GM23338 (cell line): ENCODE results near the gene NR4A2. TPM values are rescaled to one million over a fixed set of nuclear protein-coding genes. Genes with fewer than 3 reads are reported as not detected.

ENCODE experiments used
- ATAC-seq: fragments of 200-7000 bp; cut with Tn5 transposase; 3 replicates; pipeline ENCODE4 v1.9.1; 2020
- DNase-seq: peaks from one replicate; pipeline ENCODE4 v3.0.0-alpha.2; 2015; ENCODE audit warnings: low spot score
- H2AFZ ChIP-seq: fragments of 200-600 bp; sonication (generic); 2 replicates; pipeline ENCODE4 v1.8.0; 2016; ENCODE audit warnings: antibody characterized with exemption, mild to moderate bottlenecking, moderate library complexity
- H3F3A ChIP-seq: fragments of 200-600 bp; sonication (generic); replicated peaks from 2 replicates; pipeline ENCODE4 v1.8.0; 2017; ENCODE audit warnings: antibody characterized with exemption, mixed run types, low read depth
- H3K27ac ChIP-seq: fragments of 200-600 bp; sonication (generic); 2 replicates; pipeline ENCODE4 v1.6.1; 2016; ENCODE audit warnings: low read depth
- H3K27me3 ChIP-seq: fragments of 200-600 bp; sonication (generic); 2 replicates; pipeline ENCODE4 v1.8.0; 2016; ENCODE audit warnings: mild to moderate bottlenecking, mixed run types, moderate library complexity; ENCODE audit not compliant: insufficient read depth
- H3K36me3 ChIP-seq: fragments of 200-600 bp; sonication (generic); 2 replicates; pipeline ENCODE4 v1.8.0; 2016; ENCODE audit warnings: mild to moderate bottlenecking; ENCODE audit not compliant: insufficient read depth
- H3K4me1 ChIP-seq: fragments of 200-600 bp; sonication (generic); 2 replicates; pipeline ENCODE4 v1.8.0; 2016; ENCODE audit warnings: mild to moderate bottlenecking, moderate library complexity; ENCODE audit not compliant: insufficient read depth
- H3K4me2 ChIP-seq: fragments of 200-600 bp; sonication (generic); 2 replicates; pipeline ENCODE4 v1.7.1; 2017; ENCODE audit warnings: mixed run types
- H3K4me3 ChIP-seq: fragments of 200-600 bp; sonication (generic); 2 replicates; pipeline ENCODE4 v1.6.1; 2016; ENCODE audit warnings: mixed run types
- H3K79me2 ChIP-seq: fragments of 200-600 bp; sonication (generic); replicated peaks from 2 replicates; pipeline ENCODE4 v1.8.0; 2017; ENCODE audit warnings: mild to moderate bottlenecking; ENCODE audit not compliant: insufficient read depth
- H3K9me2 ChIP-seq: fragments of 200-600 bp; sonication (generic); 2 replicates; pipeline ENCODE4 v1.8.0; 2017; ENCODE audit not compliant: insufficient read depth
- H4K20me1 ChIP-seq: fragments of 200-600 bp; sonication (generic); replicated peaks from 2 replicates; pipeline ENCODE4 v1.8.0; 2017; ENCODE audit warnings: mild to moderate bottlenecking; ENCODE audit not compliant: insufficient read depth
- H3K27ac Mint-ChIP-seq: 2 replicates; pipeline ENCODE4 v1.8.0; 2020; ENCODE audit warnings: inconsistent platforms, mild to moderate bottlenecking, moderate library complexity, mixed read lengths
- H3K27me3 Mint-ChIP-seq: 3 replicates; pipeline ENCODE4 v1.8.0; 2022; ENCODE audit warnings: low read depth, mild to moderate bottlenecking, moderate library complexity, mixed read lengths, inconsistent platforms; ENCODE audit not compliant: insufficient read depth, poor library complexity
- H3K36me3 Mint-ChIP-seq: 3 replicates; pipeline ENCODE4 v1.8.0; 2021; ENCODE audit warnings: low read depth, mild to moderate bottlenecking, inconsistent platforms, moderate library complexity, mixed read lengths
- H3K4me1 Mint-ChIP-seq: 3 replicates; pipeline ENCODE4 v1.8.0; 2020; ENCODE audit warnings: mild to moderate bottlenecking, inconsistent platforms, mixed read lengths
- H3K4me3 Mint-ChIP-seq: 3 replicates; pipeline ENCODE4 v1.8.0; 2021; ENCODE audit warnings: moderate library complexity, mild to moderate bottlenecking, inconsistent platforms, mixed read lengths
- H3K9me3 Mint-ChIP-seq: 3 replicates; pipeline ENCODE4 v1.8.0; 2020; ENCODE audit warnings: moderate library complexity, mild to moderate bottlenecking, inconsistent platforms, mixed read lengths
- CREB1 ChIP-seq: fragments of 250-450 bp; sonication (Bioruptor Pico); IDR thresholded peaks from 2 replicates; pipeline ENCODE4 v1.5.0; 2020; ENCODE audit warnings: low read depth, mild to moderate bottlenecking, moderate library complexity
- CTCF ChIP-seq, 2 experiments: fragments of 200-600 bp in 1 of 2; sonication (generic) in 1 of 2; conservative IDR thresholded peaks; 2 replicates each; pipeline versions ENCODE4 v1.5.1 to v1.6.1; 2016 to 2017; ENCODE audit warnings: antibody characterized with exemption in 2 of 2, low read depth in 2 of 2, mild to moderate bottlenecking in 2 of 2, moderate library complexity in 1 of 2
- ETS1 ChIP-seq: IDR thresholded peaks from 2 replicates; pipeline ENCODE4 v1.6.1; 2016; ENCODE audit warnings: antibody characterized with exemption
- EZH2 ChIP-seq: fragments of 200-600 bp; sonication (generic); IDR thresholded peaks from one replicate; pipeline ENCODE4 v1.8.0; 2017; ENCODE audit warnings: antibody characterized with exemption, mild to moderate bottlenecking, low read depth; ENCODE audit not compliant: unreplicated experiment
- EZH2phosphoT487 ChIP-seq: fragments of 200-600 bp; sonication (generic); IDR thresholded peaks from one replicate; pipeline ENCODE4 v1.8.1; 2018; ENCODE audit warnings: antibody characterized with exemption; ENCODE audit not compliant: unreplicated experiment
- JUNB ChIP-seq: IDR thresholded peaks from one replicate; pipeline ENCODE4 v1.6.1; 2016; ENCODE audit warnings: antibody characterized with exemption; ENCODE audit not compliant: unreplicated experiment
- NANOG ChIP-seq: IDR thresholded peaks from 2 replicates; pipeline ENCODE4 v1.6.1; 2016; ENCODE audit warnings: antibody characterized with exemption, borderline replicate concordance
- POLR2AphosphoS5 ChIP-seq: IDR thresholded peaks from 2 replicates; pipeline ENCODE4 v1.6.1; 2016; ENCODE audit warnings: antibody characterized with exemption, low read depth
- REST ChIP-seq: IDR thresholded peaks from one replicate; pipeline ENCODE4 v1.6.1; 2018; ENCODE audit warnings: antibody characterized with exemption; ENCODE audit not compliant: unreplicated experiment
- STAT1 ChIP-seq: IDR thresholded peaks from one replicate; pipeline ENCODE4 v1.6.1; 2016; ENCODE audit warnings: antibody characterized with exemption; ENCODE audit not compliant: unreplicated experiment
- ZNF114 ChIP-seq: fragments of 250-450 bp; sonication (Bioruptor Pico); IDR thresholded peaks from 2 replicates; pipeline ENCODE4 v1.5.0; 2020; ENCODE audit warnings: mild to moderate bottlenecking, moderate library complexity
- ZNF331 ChIP-seq: fragments of 250-450 bp; sonication (Bioruptor Pico); IDR thresholded peaks from 2 replicates; pipeline ENCODE4 v1.5.0; 2020; ENCODE audit warnings: low read depth, mild to moderate bottlenecking, moderate library complexity
- polyA plus RNA-seq: library from polyadenylated mRNA; unstranded; fragments of >200 nt; fragmentation: Nextera tagmentation; extraction: Ambion mirVana; gene quantifications from 2 replicates; pipeline ENCODE4 v1.2.1, GENCODE V29; 2016
- total RNA-seq: library from RNA; depleted of rRNA; stranded (reverse); fragments of >200 nt; shearing (Covaris generic); gene quantifications from 2 replicates; pipeline ENCODE4 v1.2.3, GENCODE V29; 2014
- TF ChIP-seq, protein P1 (sequence below): fragments of 250-450 bp; sonication (Bioruptor Pico); IDR thresholded peaks from 2 replicates; pipeline ENCODE4 v1.5.0; 2020; ENCODE audit warnings: mild to moderate bottlenecking, moderate library complexity

The NR4A2 gene
- total and polyA plus RNA-seq, 2 experiments from 2014 or later = 0.49 to 0.71 TPM

- no peak for DNase-seq
- Histone ChIP-seq H3F3A (no peaks in the 10 kb centered on the region), H2AFZ (no peak overlapping the region), H3K4me1 (0 out of 2 replicates have a peak, but pooled peaks cover 6% of the 10 kb centered on the region), H3K27me3 (no peaks in the 10 kb centered on the region), H3K4me2 (no peak overlapping the region), H4K20me1 (no peaks in the 10 kb centered on the region), H3K27ac (no peak overlapping the region), H3K79me2 (no peaks in the 10 kb centered on the region), H3K36me3 (0 out of 2 replicates have a peak, but pooled peaks cover 4% of the 10 kb centered on the region), H3K9me2 (no peaks in the 10 kb centered on the region), H3K4me3 (no peak overlapping the region)
- TF ChIP-seq, protein P1, sequence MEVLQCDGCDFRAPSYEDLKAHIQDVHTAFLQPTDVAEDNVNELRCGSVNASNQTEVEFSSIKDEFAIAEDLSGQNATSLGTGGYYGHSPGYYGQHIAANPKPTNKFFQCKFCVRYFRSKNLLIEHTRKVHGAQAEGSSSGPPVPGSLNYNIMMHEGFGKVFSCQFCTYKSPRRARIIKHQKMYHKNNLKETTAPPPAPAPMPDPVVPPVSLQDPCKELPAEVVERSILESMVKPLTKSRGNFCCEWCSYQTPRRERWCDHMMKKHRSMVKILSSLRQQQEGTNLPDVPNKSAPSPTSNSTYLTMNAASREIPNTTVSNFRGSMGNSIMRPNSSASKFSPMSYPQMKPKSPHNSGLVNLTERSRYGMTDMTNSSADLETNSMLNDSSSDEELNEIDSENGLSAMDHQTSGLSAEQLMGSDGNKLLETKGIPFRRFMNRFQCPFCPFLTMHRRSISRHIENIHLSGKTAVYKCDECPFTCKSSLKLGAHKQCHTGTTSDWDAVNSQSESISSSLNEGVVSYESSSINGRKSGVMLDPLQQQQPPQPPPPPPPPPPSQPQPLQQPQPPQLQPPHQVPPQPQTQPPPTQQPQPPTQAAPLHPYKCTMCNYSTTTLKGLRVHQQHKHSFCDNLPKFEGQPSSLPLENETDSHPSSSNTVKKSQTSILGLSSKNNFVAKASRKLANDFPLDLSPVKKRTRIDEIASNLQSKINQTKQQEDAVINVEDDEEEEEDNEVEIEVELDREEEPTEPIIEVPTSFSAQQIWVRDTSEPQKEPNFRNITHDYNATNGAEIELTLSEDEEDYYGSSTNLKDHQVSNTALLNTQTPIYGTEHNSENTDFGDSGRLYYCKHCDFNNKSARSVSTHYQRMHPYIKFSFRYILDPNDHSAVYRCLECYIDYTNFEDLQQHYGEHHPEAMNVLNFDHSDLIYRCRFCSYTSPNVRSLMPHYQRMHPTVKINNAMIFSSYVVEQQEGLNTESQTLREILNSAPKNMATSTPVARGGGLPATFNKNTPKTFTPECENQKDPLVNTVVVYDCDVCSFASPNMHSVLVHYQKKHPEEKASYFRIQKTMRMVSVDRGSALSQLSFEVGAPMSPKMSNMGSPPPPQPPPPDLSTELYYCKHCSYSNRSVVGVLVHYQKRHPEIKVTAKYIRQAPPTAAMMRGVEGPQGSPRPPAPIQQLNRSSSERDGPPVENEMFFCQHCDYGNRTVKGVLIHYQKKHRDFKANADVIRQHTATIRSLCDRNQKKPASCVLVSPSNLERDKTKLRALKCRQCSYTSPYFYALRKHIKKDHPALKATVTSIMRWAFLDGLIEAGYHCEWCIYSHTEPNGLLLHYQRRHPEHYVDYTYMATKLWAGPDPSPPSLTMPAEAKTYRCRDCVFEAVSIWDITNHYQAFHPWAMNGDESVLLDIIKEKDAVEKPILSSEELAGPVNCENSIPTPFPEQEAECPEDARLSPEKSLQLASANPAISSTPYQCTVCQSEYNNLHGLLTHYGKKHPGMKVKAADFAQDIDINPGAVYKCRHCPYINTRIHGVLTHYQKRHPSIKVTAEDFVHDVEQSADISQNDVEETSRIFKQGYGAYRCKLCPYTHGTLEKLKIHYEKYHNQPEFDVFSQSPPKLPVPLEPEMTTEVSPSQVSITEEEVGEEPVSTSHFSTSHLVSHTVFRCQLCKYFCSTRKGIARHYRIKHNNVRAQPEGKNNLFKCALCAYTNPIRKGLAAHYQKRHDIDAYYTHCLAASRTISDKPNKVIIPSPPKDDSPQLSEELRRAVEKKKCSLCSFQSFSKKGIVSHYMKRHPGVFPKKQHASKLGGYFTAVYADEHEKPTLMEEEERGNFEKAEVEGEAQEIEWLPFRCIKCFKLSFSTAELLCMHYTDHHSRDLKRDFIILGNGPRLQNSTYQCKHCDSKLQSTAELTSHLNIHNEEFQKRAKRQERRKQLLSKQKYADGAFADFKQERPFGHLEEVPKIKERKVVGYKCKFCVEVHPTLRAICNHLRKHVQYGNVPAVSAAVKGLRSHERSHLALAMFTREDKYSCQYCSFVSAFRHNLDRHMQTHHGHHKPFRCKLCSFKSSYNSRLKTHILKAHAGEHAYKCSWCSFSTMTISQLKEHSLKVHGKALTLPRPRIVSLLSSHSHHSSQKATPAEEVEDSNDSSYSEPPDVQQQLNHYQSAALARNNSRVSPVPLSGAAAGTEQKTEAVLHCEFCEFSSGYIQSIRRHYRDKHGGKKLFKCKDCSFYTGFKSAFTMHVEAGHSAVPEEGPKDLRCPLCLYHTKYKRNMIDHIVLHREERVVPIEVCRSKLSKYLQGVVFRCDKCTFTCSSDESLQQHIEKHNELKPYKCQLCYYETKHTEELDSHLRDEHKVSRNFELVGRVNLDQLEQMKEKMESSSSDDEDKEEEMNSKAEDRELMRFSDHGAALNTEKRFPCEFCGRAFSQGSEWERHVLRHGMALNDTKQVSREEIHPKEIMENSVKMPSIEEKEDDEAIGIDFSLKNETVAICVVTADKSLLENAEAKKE = no peak
- TF ChIP-seq EZH2 (no peak), NANOG (no peak), JUNB (no peak), POLR2AphosphoS5 (no peak), EZH2phosphoT487 (no peak), CREB1 (no peak), ZNF331 (no peak), REST (no peak), STAT1 (no peak), CTCF (conservative IDR thresholded peaks at IDR 0.05; ENCODE audit: low read depth in 2 of 2) (no peak), ETS1 (no peak), ZNF114 (no peak)
- H3K36me3 Mint-ChIP-seq = peaks cover 13% of the 10 kb centered on the region; the same call in 2 of the 3 replicates
- H3K4me3 Mint-ChIP-seq = no peak overlapping the region
- peaks cover 19% of the 10 kb centered on the region; the same call in 2 of the 3 replicates for H3K9me3 Mint-ChIP-seq
- H3K27ac Mint-ChIP-seq = peak overlapping the region; percentile 10; the same call in 1 of the 2 replicates
- no peak for ATAC-seq
- H3K27me3 Mint-ChIP-seq = no peaks in the 10 kb centered on the region
- peaks cover 10% of the 10 kb centered on the region for H3K4me1 Mint-ChIP-seq
These were observed 47.2 kb upstream of the NR4A2 start for GRCh38 chr2:156379714-156380113.
